IPS-15b (cell line): ENCODE data around the gene DDTL.
"Not testable (repeated sequence)": the region's sequence is repeated elsewhere in the genome, so short reads cannot be mapped to it uniquely, and the experiment has no call there.

ENCODE experiments used
- H3K27me3 ChIP-seq: one replicate; pipeline ENCODE4 v1.6.1; 2013; ENCODE audit warnings: low read length; ENCODE audit not compliant: control insufficient read depth, insufficient read depth
- H3K36me3 ChIP-seq: one replicate; pipeline ENCODE4 v1.6.1; 2013; ENCODE audit warnings: low read length; ENCODE audit not compliant: control insufficient read depth, insufficient read depth
- H3K4me1 ChIP-seq: one replicate; pipeline ENCODE4 v1.6.1; 2013; ENCODE audit warnings: mild to moderate bottlenecking, low read length; ENCODE audit not compliant: control insufficient read depth, insufficient read depth
- H3K4me3 ChIP-seq: one replicate; pipeline ENCODE4 v1.5.1; 2013; ENCODE audit warnings: low read depth, low read length
- H3K9ac ChIP-seq: one replicate; pipeline ENCODE4 v1.6.1; 2013; ENCODE audit warnings: low read depth, mild to moderate bottlenecking, low read length
- H3K9me3 ChIP-seq: one replicate; pipeline ENCODE4 v1.6.1; 2013; ENCODE audit warnings: mild to moderate bottlenecking, low read length; ENCODE audit not compliant: control insufficient read depth, insufficient read depth

Gene DDTL

GRCh38 chr22:23997092-23997491 lies 30.4 kb downstream of the DDTL start:
- Histone ChIP-seq H3K36me3 (no peaks in the 10 kb centered on the region), H3K4me1 (no peaks in the 10 kb centered on the region), H3K9me3 (no peaks in the 10 kb centered on the region), H3K4me3 (no peak overlapping the region), H3K9ac (no peak overlapping the region), H3K27me3 (peaks cover 4% of the 10 kb centered on the region)

GRCh38 chr22:23999779-24000178 lies 33.1 kb downstream of the DDTL start:
- H3K4me3 ChIP-seq, H3K9ac ChIP-seq, H3K36me3 ChIP-seq, H3K9me3 ChIP-seq, H3K4me1 ChIP-seq, H3K27me3 ChIP-seq: not testable (repeated sequence)

- peaks cover 2% of the 10 kb centered on the region for H3K4me1 ChIP-seq
- no peak overlapping the region for H3K4me3 ChIP-seq
- H3K27me3 ChIP-seq: peaks cover 4% of the 10 kb centered on the region
- no peaks in the 10 kb centered on the region for H3K9me3 ChIP-seq
- H3K9ac ChIP-seq: no peak overlapping the region
- no peaks in the 10 kb centered on the region for H3K36me3 ChIP-seq
These were observed 34.6 kb downstream of the DDTL start for GRCh38 chr22:24001314-24001713.

- Histone ChIP-seq H3K9me3 (no peaks in the 10 kb centered on the region), H3K9ac (no peak overlapping the region), H3K4me3 (no peak overlapping the region), H3K27me3 (peaks cover 4% of the 10 kb centered on the region), H3K36me3 (no peaks in the 10 kb centered on the region), H3K4me1 (peaks cover 2% of the 10 kb centered on the region)
These were observed 35.6 kb downstream of the DDTL start for GRCh38 chr22:24002272-24002671.

- Histone ChIP-seq H3K4me1 (peaks cover 2% of the 10 kb centered on the region), H3K27me3 (peaks cover 4% of the 10 kb centered on the region), H3K9me3 (no peaks in the 10 kb centered on the region), H3K9ac (no peak overlapping the region), H3K36me3 (no peaks in the 10 kb centered on the region), H3K4me3 (no peak overlapping the region)
These were observed 36.2 kb downstream of the DDTL start for GRCh38 chr22:24002851-24003250.

- Histone ChIP-seq H3K4me3 (no peak overlapping the region), H3K27me3 (peaks cover 4% of the 10 kb centered on the region), H3K36me3 (no peaks in the 10 kb centered on the region), H3K4me1 (peaks cover 2% of the 10 kb centered on the region), H3K9me3 (no peaks in the 10 kb centered on the region), H3K9ac (no peak overlapping the region)
These were observed 37.2 kb downstream of the DDTL start for GRCh38 chr22:24003887-24004286.

GRCh38 chr22:24005201-24005600 lies 38.5 kb downstream of the DDTL start, which contains the start of gene GSTT4:
GSTT4 (minus strand) TSS chr22:24005453; CDS start chr22:24005356, 97 bp downstream.
- H3K4me1 ChIP-seq: peaks cover 2% of the 10 kb centered on the region
- no peaks in the 10 kb centered on the region for H3K36me3 ChIP-seq
- H3K4me3 ChIP-seq: no peak within 1 kb of the TSS
- H3K9me3 ChIP-seq: no peaks in the 10 kb centered on the region
- no peak within 1 kb of the TSS for H3K9ac ChIP-seq
- peaks cover 4% of the 10 kb centered on the region for H3K27me3 ChIP-seq

- Histone ChIP-seq H3K9me3 (no peaks in the 10 kb centered on the region), H3K4me1 (peaks cover 2% of the 10 kb centered on the region), H3K9ac (no peak overlapping the region), H3K4me3 (no peak overlapping the region), H3K27me3 (peaks cover 4% of the 10 kb centered on the region), H3K36me3 (no peaks in the 10 kb centered on the region)
These were observed 39.7 kb downstream of the DDTL start for GRCh38 chr22:24006207-24006913.

GRCh38 chr22:24006914-24007214 lies 40.2 kb downstream of the DDTL start:
- no peaks in the 10 kb centered on the region for H3K9me3 ChIP-seq
- H3K4me1 ChIP-seq: peaks cover 2% of the 10 kb centered on the region
- no peaks in the 10 kb centered on the region for H3K36me3 ChIP-seq
- H3K4me3 ChIP-seq: no peak overlapping the region
- peaks cover 2% of the 10 kb centered on the region for H3K27me3 ChIP-seq
- H3K9ac ChIP-seq: no peak overlapping the region

- Histone ChIP-seq H3K36me3 (no peaks in the 10 kb centered on the region), H3K27me3 (no peaks in the 10 kb centered on the region), H3K9me3 (no peaks in the 10 kb centered on the region), H3K4me3 (no peak overlapping the region), H3K4me1 (peaks cover 2% of the 10 kb centered on the region), H3K9ac (no peak overlapping the region)
These were observed 40.7 kb downstream of the DDTL start for GRCh38 chr22:24007253-24008021.

- Histone ChIP-seq H3K36me3 (no peaks in the 10 kb centered on the region), H3K4me1 (peaks cover 2% of the 10 kb centered on the region), H3K9me3 (no peaks in the 10 kb centered on the region), H3K4me3 (no peak overlapping the region), H3K9ac (no peak overlapping the region), H3K27me3 (no peaks in the 10 kb centered on the region)
These were observed 41.3 kb downstream of the DDTL start for GRCh38 chr22:24008022-24008283.
